SU-DHL-6 (cell line): ENCODE measurements around the gene PEX11B.

Experiments used
- EZH2phosphoT487 ChIP-seq: fragments of 200-600 bp; sonication (generic), shearing (Covaris generic); conservative IDR thresholded peaks from 2 replicates; pipeline ENCODE4 v1.6.1; 2018; ENCODE audit warnings: mild to moderate bottlenecking, antibody characterized with exemption, low read length, moderate library complexity, mixed read lengths
- TF ChIP-seq, protein P1 (sequence below): fragments of 200-600 bp; sonication (generic); IDR thresholded peaks from one replicate; pipeline ENCODE4 v1.5.1; 2017; ENCODE audit warnings: antibody characterized with exemption, mild to moderate bottlenecking, low read length, moderate library complexity; ENCODE audit not compliant: insufficient read depth, poor library complexity, severe bottlenecking

DNA sequence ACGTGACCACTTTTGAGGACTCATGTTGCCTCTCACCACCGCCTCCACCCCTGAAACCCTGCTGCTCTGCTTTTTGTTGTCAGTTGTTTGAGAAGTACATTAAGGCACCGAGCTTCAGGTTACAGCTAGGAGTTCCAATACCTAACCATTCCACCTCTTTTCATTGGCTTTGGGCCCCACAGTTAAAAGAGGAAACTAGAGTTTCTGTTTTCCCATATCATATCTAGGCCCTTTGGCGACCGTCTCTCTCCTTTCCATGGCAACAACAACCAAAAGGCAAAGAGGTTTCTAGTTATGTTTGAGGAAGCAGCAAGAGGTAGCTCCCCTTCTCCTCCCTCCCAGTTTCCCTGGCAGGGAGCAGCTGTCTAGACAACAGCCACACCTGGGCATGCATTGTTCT is 38.7 kb downstream of the PEX11B start:
- TF ChIP-seq, protein P1, sequence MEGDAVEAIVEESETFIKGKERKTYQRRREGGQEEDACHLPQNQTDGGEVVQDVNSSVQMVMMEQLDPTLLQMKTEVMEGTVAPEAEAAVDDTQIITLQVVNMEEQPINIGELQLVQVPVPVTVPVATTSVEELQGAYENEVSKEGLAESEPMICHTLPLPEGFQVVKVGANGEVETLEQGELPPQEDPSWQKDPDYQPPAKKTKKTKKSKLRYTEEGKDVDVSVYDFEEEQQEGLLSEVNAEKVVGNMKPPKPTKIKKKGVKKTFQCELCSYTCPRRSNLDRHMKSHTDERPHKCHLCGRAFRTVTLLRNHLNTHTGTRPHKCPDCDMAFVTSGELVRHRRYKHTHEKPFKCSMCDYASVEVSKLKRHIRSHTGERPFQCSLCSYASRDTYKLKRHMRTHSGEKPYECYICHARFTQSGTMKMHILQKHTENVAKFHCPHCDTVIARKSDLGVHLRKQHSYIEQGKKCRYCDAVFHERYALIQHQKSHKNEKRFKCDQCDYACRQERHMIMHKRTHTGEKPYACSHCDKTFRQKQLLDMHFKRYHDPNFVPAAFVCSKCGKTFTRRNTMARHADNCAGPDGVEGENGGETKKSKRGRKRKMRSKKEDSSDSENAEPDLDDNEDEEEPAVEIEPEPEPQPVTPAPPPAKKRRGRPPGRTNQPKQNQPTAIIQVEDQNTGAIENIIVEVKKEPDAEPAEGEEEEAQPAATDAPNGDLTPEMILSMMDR: no peak
- no peak for TF ChIP-seq EZH2phosphoT487
